ENCODE results near the gene MAG.
A peak's percentile ranks its signal among the peaks of the same experiment; 100 is the strongest.

MAG gene

DNA sequence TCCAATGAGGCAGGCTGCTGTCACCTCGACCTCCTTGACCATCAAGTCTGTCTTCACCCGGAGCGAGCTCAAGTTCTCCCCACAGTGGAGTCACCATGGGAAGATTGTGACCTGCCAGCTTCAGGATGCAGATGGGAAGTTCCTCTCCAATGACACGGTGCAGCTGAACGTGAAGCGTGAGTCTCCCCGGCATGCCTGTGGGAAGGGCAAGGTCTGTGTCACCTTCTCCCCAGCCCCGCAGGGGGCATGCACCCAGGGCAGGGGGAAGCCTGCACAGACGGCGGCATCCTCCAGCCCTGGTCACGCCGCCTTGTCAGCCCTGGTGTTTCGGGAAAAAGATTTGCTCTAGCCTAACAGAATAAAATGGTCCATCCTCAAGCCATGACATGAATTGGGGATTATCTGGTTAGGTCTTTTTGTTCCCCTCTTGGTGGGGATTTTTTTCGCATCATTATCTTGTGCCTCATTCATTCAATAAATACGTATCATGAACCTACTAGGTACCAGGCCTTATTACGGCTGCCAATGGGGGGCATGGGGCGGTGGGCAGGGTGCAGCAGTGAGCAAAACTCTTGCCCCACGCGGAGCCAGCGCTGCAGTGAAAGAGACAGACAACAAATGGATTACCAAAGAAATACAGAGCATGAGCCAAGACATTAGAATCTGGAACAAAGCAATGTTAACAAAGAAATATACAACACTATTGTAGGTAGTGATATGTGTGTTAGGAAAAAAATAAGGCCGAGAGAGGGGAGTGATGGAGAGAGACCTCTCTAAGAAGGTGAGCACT, 44.4 kb downstream of the MAG start:
- peaks cover 93% of the 10 kb centered on the region for H3K36me3 ChIP-seq (ENCODE audit: insufficient read depth, low read length)

DNA sequence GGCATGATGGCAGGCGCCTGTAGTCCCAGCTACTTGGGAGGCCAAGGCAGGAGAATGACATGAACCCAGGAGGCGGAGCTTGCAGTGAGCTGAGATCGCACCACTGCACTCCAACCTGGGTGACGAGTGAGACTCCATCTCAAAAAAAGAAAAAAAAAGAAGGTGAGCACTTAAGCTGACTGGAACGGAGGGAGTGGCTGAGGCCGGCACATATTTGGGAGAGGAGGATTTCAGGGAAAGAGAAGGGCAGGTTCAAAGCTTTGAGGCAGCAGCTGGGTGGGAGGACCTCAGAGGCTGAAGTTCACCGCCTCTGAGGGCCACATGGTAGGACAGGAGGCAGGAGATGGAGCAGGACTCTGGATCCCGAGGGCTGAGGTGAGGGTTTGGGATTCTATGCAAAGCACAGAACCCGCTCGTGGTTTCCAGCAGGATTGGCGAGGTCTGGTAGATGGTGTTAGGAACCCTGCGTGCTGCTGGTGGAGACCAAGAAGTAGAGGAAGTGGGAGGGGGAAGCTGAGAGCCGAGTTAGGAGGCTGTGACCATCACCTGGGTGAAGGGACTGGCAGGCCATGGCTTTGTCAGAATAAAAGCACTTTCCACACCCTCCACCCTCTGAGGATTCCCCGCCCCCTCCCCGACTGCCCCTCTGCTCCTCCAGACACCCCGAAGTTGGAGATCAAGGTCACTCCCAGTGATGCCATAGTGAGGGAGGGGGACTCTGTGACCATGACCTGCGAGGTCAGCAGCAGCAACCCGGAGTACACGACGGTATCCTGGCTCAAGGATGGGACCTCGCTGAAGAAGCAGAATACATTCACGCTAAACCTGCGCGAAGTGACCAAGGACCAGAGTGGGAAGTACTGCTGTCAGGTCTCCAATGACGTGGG, 45.4 kb downstream of the MAG start:
- peak overlapping the region; percentile 28; the same call in 1 of the 2 replicates for H3K4me2 ChIP-seq (ENCODE audit: low read length)
- H2AFZ ChIP-seq (ENCODE audit: low read length), result no peak overlapping the region
- no peaks in the 10 kb centered on the region for H4K20me1 ChIP-seq (ENCODE audit: insufficient read depth, low read length)

More for the DNA sequence above, 44.4 kb downstream of the MAG start:
- no peak for TF ChIP-seq EZH2 (IDR thresholded peaks at IDR 0.05; ENCODE audit: borderline replicate concordance, low read length)
- TF ChIP-seq, protein P1, sequence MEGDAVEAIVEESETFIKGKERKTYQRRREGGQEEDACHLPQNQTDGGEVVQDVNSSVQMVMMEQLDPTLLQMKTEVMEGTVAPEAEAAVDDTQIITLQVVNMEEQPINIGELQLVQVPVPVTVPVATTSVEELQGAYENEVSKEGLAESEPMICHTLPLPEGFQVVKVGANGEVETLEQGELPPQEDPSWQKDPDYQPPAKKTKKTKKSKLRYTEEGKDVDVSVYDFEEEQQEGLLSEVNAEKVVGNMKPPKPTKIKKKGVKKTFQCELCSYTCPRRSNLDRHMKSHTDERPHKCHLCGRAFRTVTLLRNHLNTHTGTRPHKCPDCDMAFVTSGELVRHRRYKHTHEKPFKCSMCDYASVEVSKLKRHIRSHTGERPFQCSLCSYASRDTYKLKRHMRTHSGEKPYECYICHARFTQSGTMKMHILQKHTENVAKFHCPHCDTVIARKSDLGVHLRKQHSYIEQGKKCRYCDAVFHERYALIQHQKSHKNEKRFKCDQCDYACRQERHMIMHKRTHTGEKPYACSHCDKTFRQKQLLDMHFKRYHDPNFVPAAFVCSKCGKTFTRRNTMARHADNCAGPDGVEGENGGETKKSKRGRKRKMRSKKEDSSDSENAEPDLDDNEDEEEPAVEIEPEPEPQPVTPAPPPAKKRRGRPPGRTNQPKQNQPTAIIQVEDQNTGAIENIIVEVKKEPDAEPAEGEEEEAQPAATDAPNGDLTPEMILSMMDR (IDR thresholded peaks at IDR 0.05; ENCODE audit: low read length), result no peak
- Histone ChIP-seq H3K79me2 (ENCODE audit: insufficient read depth, low read length) (0 out of 2 replicates have a peak, but pooled peaks cover under 1% of the 10 kb centered on the region), H3K27me3 (ENCODE audit: insufficient read depth, low read length) (no peaks in the 10 kb centered on the region), H3F3A (ENCODE audit: insufficient read depth, low read length) (no peaks in the 10 kb centered on the region), H3K4me3 (ENCODE audit: low read depth, low read length, poor library complexity, severe bottlenecking) (no peak overlapping the region), H4K20me1 (ENCODE audit: insufficient read depth, low read length) (no peaks in the 10 kb centered on the region), H3K9me3 (ENCODE audit: low read length) (no peaks in the 10 kb centered on the region), H3K9ac (ENCODE audit: low read length) (no peak overlapping the region; the same call in 1 of the 2 replicates), H3K4me2 (ENCODE audit: low read length) (no peak overlapping the region), H2AFZ (ENCODE audit: low read length) (no peak overlapping the region), H3K9me2 (ENCODE audit: low read depth, low read length) (no peaks in the 10 kb centered on the region), H3K27ac (ENCODE audit: low read depth, low read length, poor library complexity, severe bottlenecking) (peak overlapping the region; percentile 20), H3K4me1 (ENCODE audit: insufficient read depth, low read length, severe bottlenecking) (peaks cover 60% of the 10 kb centered on the region)

DNA sequence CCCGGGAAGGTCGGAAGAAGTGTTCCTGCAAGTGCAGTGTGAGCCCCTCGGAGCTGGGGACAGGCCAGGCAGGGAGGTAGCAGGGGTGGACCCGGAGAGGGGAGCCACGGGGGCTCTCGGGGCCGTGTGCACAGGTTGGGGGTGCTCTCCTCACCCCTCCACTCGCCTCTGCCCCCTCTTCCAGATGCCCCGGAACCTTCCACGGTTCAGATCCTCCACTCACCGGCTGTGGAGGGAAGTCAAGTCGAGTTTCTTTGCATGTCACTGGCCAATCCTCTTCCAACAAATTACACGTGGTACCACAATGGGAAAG, 46.0 kb downstream of the MAG start:
- peaks cover 91% of the 10 kb centered on the region for H3K36me3 ChIP-seq (ENCODE audit: insufficient read depth, low read length)
- no peak overlapping the region for H3K27ac ChIP-seq (ENCODE audit: low read depth, low read length, poor library complexity, severe bottlenecking)
- no peak overlapping the region for H3K4me3 ChIP-seq (ENCODE audit: low read depth, low read length, poor library complexity, severe bottlenecking)
- no peaks in the 10 kb centered on the region for H3K9me3 ChIP-seq (ENCODE audit: low read length)
- no peak overlapping the region for H3K4me2 ChIP-seq (ENCODE audit: low read length)
- no peaks in the 10 kb centered on the region for H3K9me2 ChIP-seq (ENCODE audit: low read depth, low read length)
- H3K9ac ChIP-seq (ENCODE audit: low read length), result no peak overlapping the region
- H3F3A ChIP-seq (ENCODE audit: insufficient read depth, low read length), result no peaks in the 10 kb centered on the region
- peaks cover 44% of the 10 kb centered on the region for H3K4me1 ChIP-seq (ENCODE audit: insufficient read depth, low read length, severe bottlenecking)
- TF ChIP-seq, protein P1 (IDR thresholded peaks at IDR 0.05; ENCODE audit: low read length), result no peak
- H3K27me3 ChIP-seq (ENCODE audit: insufficient read depth, low read length), result no peaks in the 10 kb centered on the region
- no peaks in the 10 kb centered on the region for H3K79me2 ChIP-seq (ENCODE audit: insufficient read depth, low read length)
- H4K20me1 ChIP-seq (ENCODE audit: insufficient read depth, low read length), result no peaks in the 10 kb centered on the region
- no peak overlapping the region for H2AFZ ChIP-seq (ENCODE audit: low read length)

More for the DNA sequence above, 45.4 kb downstream of the MAG start:
- Histone ChIP-seq H3K9me3 (ENCODE audit: low read length) (no peaks in the 10 kb centered on the region), H3K27me3 (ENCODE audit: insufficient read depth, low read length) (no peaks in the 10 kb centered on the region), H3K9me2 (ENCODE audit: low read depth, low read length) (no peaks in the 10 kb centered on the region), H3F3A (ENCODE audit: insufficient read depth, low read length) (no peaks in the 10 kb centered on the region), H3K27ac (ENCODE audit: low read depth, low read length, poor library complexity, severe bottlenecking) (peak overlapping the region; percentile 20), H3K4me1 (ENCODE audit: insufficient read depth, low read length, severe bottlenecking) (peaks cover 50% of the 10 kb centered on the region), H3K9ac (ENCODE audit: low read length) (no peak overlapping the region), H3K36me3 (ENCODE audit: insufficient read depth, low read length) (peaks cover 94% of the 10 kb centered on the region), H3K4me3 (ENCODE audit: low read depth, low read length, poor library complexity, severe bottlenecking) (no peak overlapping the region), H3K79me2 (ENCODE audit: insufficient read depth, low read length) (no peaks in the 10 kb centered on the region)
- TF ChIP-seq, protein P1 (IDR thresholded peaks at IDR 0.05; ENCODE audit: low read length), result no peak
- no peak for TF ChIP-seq EZH2 (IDR thresholded peaks at IDR 0.05; ENCODE audit: borderline replicate concordance, low read length)

All from OCI-LY1 (cell line).